ENCODE measurements around the gene VWCE.

The VWCE gene

DNA sequence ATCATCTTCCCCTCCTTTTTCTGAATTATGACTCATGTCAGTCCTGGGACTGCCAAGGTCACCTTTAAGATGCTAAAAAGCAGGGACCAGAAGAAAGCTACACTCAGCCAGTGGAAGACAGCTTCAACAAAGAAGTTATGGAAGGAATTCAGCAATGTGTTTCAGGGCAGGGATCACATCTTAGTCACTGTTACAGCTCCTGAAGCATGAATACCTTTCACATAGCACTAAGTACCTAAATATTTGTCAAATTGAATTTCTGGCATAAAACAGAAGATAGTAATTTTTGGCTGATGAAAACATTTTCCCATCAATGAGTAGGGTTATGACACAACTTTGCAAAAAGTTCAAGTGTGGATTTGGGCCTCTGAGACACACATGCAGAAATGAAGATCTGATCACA is 32.6 kb upstream of the VWCE start:
- Histone ChIP-seq H3K9me3 (ENCODE audit: insufficient read depth, low read length) (no peaks in the 10 kb centered on the region), H3K4me1 (ENCODE audit: low read length) (peaks cover 13% of the 10 kb centered on the region), H3K79me2 (ENCODE audit: low read length) (peaks cover 75% of the 10 kb centered on the region), H3K27me3 (ENCODE audit: low read depth, low read length) (no peaks in the 10 kb centered on the region), H3K4me2 (ENCODE audit: low read length) (no peak overlapping the region), H3K9ac (ENCODE audit: low read length) (no peak overlapping the region), H3K27ac (ENCODE audit: low read length) (no peak overlapping the region), H4K20me1 (ENCODE audit: insufficient read depth, low read length) (peaks cover 14% of the 10 kb centered on the region), H2AFZ (ENCODE audit: low read depth, low read length) (no peak overlapping the region), H3K4me3 (ENCODE audit: low read length) (no peak overlapping the region), H3K36me3 (replicated peaks; ENCODE audit: low read depth, low read length) (peaks cover 64% of the 10 kb centered on the region)
- TF ChIP-seq, protein P1, sequence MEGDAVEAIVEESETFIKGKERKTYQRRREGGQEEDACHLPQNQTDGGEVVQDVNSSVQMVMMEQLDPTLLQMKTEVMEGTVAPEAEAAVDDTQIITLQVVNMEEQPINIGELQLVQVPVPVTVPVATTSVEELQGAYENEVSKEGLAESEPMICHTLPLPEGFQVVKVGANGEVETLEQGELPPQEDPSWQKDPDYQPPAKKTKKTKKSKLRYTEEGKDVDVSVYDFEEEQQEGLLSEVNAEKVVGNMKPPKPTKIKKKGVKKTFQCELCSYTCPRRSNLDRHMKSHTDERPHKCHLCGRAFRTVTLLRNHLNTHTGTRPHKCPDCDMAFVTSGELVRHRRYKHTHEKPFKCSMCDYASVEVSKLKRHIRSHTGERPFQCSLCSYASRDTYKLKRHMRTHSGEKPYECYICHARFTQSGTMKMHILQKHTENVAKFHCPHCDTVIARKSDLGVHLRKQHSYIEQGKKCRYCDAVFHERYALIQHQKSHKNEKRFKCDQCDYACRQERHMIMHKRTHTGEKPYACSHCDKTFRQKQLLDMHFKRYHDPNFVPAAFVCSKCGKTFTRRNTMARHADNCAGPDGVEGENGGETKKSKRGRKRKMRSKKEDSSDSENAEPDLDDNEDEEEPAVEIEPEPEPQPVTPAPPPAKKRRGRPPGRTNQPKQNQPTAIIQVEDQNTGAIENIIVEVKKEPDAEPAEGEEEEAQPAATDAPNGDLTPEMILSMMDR (IDR thresholded peaks at IDR 0.05; ENCODE audit: low read depth, low read length): no peak
- no peak for TF ChIP-seq EZH2phosphoT487 (IDR thresholded peaks at IDR 0.05; ENCODE audit: low read depth)

DNA sequence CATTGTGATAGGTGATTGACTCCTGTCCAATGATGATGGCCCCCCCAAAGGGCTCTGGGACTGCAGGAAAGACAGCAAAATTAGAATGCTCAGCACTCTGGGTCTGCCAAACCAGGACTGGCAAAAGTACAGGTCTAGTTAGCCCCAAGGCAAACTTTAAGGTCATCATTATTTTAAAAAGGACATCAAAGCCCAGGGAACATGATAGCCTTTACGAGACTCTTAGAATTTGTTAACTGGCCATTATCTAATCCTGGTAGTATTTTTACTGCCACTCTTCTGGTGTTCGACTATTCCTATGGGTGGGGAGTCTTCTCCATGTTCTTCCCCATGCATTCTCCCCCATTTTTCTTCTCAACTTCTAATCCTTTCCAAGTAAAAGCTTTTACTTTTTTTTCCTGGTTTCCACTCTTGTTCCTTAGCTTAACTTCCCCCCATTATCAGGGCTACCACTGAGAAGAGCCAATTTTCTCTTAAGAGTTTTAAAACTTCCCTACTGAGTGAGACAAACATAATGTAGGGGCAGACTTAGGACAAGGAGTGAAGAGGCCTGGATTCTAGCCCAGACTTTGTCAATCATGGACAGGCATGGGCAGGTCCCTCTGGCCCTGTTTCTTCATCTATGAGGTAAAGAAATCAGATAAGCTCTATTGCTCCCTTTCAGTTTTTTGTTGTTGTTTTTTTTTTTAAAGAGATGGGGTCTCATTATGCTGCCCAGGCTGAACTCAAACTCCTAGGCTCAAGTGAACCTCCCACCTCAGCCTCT is 30.7 kb upstream of the VWCE start:
- Histone ChIP-seq H3K27me3 (ENCODE audit: low read depth, low read length) (no peaks in the 10 kb centered on the region), H4K20me1 (ENCODE audit: insufficient read depth, low read length) (no peaks in the 10 kb centered on the region), H3K4me1 (ENCODE audit: low read length) (peaks cover under 1% of the 10 kb centered on the region), H3K36me3 (replicated peaks; ENCODE audit: low read depth, low read length) (peaks cover 73% of the 10 kb centered on the region), H3K4me2 (ENCODE audit: low read length) (no peak overlapping the region), H3K9ac (ENCODE audit: low read length) (no peak overlapping the region), H2AFZ (ENCODE audit: low read depth, low read length) (no peak overlapping the region), H3K4me3 (ENCODE audit: low read length) (no peak overlapping the region), H3K79me2 (ENCODE audit: low read length) (peaks cover 57% of the 10 kb centered on the region), H3K9me3 (ENCODE audit: insufficient read depth, low read length) (no peaks in the 10 kb centered on the region), H3K27ac (ENCODE audit: low read length) (no peak overlapping the region)
- TF ChIP-seq, protein P1 (IDR thresholded peaks at IDR 0.05; ENCODE audit: low read depth, low read length): no peak

DNA sequence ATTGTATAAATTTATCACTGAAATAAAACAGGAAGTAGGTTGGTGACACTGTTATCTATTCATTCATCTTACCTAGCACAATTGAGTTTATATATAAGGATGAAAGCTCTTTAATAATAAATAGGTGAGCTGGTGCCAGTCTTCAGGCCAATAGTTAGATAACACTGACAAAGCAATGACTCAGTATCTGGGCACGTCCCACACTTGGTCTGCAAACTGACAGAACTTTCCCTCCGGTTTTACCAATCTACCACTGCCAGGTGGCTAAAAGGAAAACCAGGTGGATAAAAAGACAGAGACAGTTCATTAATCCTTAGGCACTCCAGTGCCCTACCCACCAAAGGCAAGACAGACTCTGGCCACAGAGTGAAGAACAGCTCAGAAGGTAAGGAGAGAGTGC is 20.1 kb upstream of the VWCE start:
- H3K9me3 ChIP-seq (ENCODE audit: insufficient read depth, low read length): no peaks in the 10 kb centered on the region
- no peak overlapping the region for H3K4me3 ChIP-seq (ENCODE audit: low read length)
- H4K20me1 ChIP-seq (ENCODE audit: insufficient read depth, low read length): no peaks in the 10 kb centered on the region
- H3K9ac ChIP-seq (ENCODE audit: low read length): no peak overlapping the region
- H3K4me1 ChIP-seq (ENCODE audit: low read length): no peaks in the 10 kb centered on the region
- no peak overlapping the region for H3K27ac ChIP-seq (ENCODE audit: low read length)
- no peaks in the 10 kb centered on the region for H3K79me2 ChIP-seq (ENCODE audit: low read length)
- no peak overlapping the region for H3K4me2 ChIP-seq (ENCODE audit: low read length)
- no peak overlapping the region for H2AFZ ChIP-seq (ENCODE audit: low read depth, low read length)
- no peaks in the 10 kb centered on the region for H3K27me3 ChIP-seq (ENCODE audit: low read depth, low read length)
- H3K36me3 ChIP-seq (replicated peaks; ENCODE audit: low read depth, low read length): peaks cover 67% of the 10 kb centered on the region
- TF ChIP-seq, protein P1 (IDR thresholded peaks at IDR 0.05; ENCODE audit: low read depth, low read length): no peak
- no peak for TF ChIP-seq EZH2phosphoT487 (IDR thresholded peaks at IDR 0.05; ENCODE audit: low read depth)

DNA sequence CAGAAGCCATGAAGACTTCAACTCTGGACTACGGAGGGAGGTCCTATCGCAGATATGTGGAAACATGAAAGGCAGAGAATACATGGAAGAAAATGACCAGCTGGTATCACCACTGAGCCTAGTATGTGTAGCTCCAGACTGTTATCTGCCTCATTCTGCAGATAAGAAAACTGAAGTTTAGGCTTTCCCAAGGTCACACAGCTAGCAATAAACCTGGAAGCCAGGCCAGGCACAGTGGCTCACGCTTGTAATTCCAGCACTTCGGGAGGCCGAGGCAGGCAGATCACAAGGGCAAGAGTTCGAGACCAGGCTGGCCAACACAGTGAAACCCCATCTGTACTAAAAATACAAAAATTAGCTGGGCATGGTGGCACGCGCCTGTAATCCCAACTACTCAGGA is 15.6 kb upstream of the VWCE start:
- Histone ChIP-seq H3K9me3 (ENCODE audit: insufficient read depth, low read length) (no peaks in the 10 kb centered on the region), H3K79me2 (ENCODE audit: low read length) (no peaks in the 10 kb centered on the region), H3K4me1 (ENCODE audit: low read length) (no peaks in the 10 kb centered on the region), H4K20me1 (ENCODE audit: insufficient read depth, low read length) (no peaks in the 10 kb centered on the region), H3K4me2 (ENCODE audit: low read length) (no peak overlapping the region), H3K27ac (ENCODE audit: low read length) (no peak overlapping the region), H3K4me3 (ENCODE audit: low read length) (no peak overlapping the region), H3K9ac (ENCODE audit: low read length) (no peak overlapping the region), H3K27me3 (ENCODE audit: low read depth, low read length) (no peaks in the 10 kb centered on the region), H2AFZ (ENCODE audit: low read depth, low read length) (no peak overlapping the region), H3K36me3 (replicated peaks; ENCODE audit: low read depth, low read length) (peaks cover 88% of the 10 kb centered on the region)
- no peak for TF ChIP-seq EZH2phosphoT487 (IDR thresholded peaks at IDR 0.05; ENCODE audit: low read depth)
- TF ChIP-seq, protein P1 (IDR thresholded peaks at IDR 0.05; ENCODE audit: low read depth, low read length): no peak

All from OCI-LY3 (cell line).